ENCODE results near the gene M1AP. TPM values are rescaled to one million over a fixed set of nuclear protein-coding genes. Genes with fewer than 3 reads are reported as not detected.

The M1AP gene
- total and polyA plus RNA-seq, 7 donors, result 0.16 to 0.60 (median 0.33) TPM; not detected in 3

DNA sequence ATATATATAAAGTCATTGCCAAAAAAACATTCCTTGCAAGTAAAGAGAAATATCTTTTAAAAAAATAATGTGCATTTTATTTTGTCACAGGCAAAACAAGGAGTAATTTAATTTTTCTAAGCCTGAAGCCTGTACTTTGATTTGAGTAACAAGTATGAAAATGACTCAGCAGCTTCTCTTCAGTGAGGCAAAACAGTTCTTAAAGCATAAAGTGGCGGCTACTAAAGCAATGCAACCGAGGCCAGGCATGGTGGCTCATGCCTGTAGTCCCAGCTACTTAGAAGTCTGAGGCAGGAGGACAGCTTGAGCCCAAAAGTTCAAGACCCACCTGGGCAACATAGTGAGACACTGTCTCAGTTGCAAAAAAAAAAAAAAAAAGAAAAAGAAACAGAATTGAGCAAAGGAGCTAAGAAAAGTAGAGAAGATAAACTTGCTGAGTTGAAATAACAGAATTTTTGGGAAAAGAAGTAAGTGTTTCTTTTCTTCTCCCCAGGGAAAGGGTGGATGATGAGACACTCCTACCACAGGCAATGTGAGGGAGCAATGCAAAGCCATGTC is 64.0 kb downstream of the M1AP start:
- H3K4me1 ChIP-seq, result no peaks in the 10 kb centered on the region
- no peak for DNase-seq
- no peaks in the 10 kb centered on the region for H3K9me3 ChIP-seq
- no peak overlapping the region for H3K4me3 ChIP-seq
- intact Hi-C loops (cut with DNase I), result no loop called here
- H3K36me3 ChIP-seq, result no peaks in the 10 kb centered on the region
- H3K27ac ChIP-seq, result peak overlapping the region in 1 of 4 donors; percentile 5
- TF ChIP-seq POLR2A (IDR thresholded peaks at IDR 0.05) (no peak), POLR2AphosphoS5 (IDR thresholded peaks at IDR 0.05) (no peak), CTCF (IDR thresholded peaks at IDR 0.05) (no peak), EP300 (IDR thresholded peaks at IDR 0.05) (no peak)
- WGBS, 2 donors, result 68 to 81% methylated on average over 2 of the region's 2 CpGs
- no peaks in the 10 kb centered on the region for H3K27me3 ChIP-seq

GRCh38 chr2:74583504-74583903 is 64.6 kb downstream of the M1AP start:
- TF ChIP-seq EP300 (IDR thresholded peaks at IDR 0.05) (no peak), CTCF (IDR thresholded peaks at IDR 0.05) (no peak), POLR2AphosphoS5 (IDR thresholded peaks at IDR 0.05) (peak in 1 of 4 donors; percentile 12)
- H3K9me3 ChIP-seq, result no peaks in the 10 kb centered on the region
- no peak for DNase-seq
- intact Hi-C loops (cut with DNase I), result no loop called here
- H3K27ac ChIP-seq, result peak overlapping the region in 3 of 4 donors; percentile 19 to 32 (median 22)
- H3K36me3 ChIP-seq, result no peaks in the 10 kb centered on the region
- no peaks in the 10 kb centered on the region for H3K27me3 ChIP-seq
- no peaks in the 10 kb centered on the region for H3K4me1 ChIP-seq
- H3K4me3 ChIP-seq, result no peak overlapping the region

GRCh38 chr2:74582184-74582583 is 65.9 kb downstream of the M1AP start:
- Histone ChIP-seq H3K27me3 (no peaks in the 10 kb centered on the region), H3K4me1 (no peaks in the 10 kb centered on the region), H3K4me3 (no peak overlapping the region), H3K36me3 (no peaks in the 10 kb centered on the region), H3K9me3 (no peaks in the 10 kb centered on the region), H3K27ac (no peak overlapping the region)
- WGBS, 2 donors, result 75 to 85% methylated on average over 2 of the region's 2 CpGs
- TF ChIP-seq EP300 (IDR thresholded peaks at IDR 0.05) (no peak), POLR2AphosphoS5 (IDR thresholded peaks at IDR 0.05) (no peak), POLR2A (IDR thresholded peaks at IDR 0.05) (no peak), CTCF (IDR thresholded peaks at IDR 0.05) (no peak)
- no peak for DNase-seq
- intact Hi-C loops (cut with DNase I), result no loop called here

- intact Hi-C loops (cut with DNase I), result no loop called here
- Histone ChIP-seq H3K4me1 (no peaks in the 10 kb centered on the region), H3K27ac (no peak overlapping the region), H3K9me3 (no peaks in the 10 kb centered on the region), H3K27me3 (no peaks in the 10 kb centered on the region), H3K4me3 (no peak overlapping the region), H3K36me3 (no peaks in the 10 kb centered on the region)
- 80 to 92% methylated on average over 3 of the region's 3 CpGs for WGBS, 2 donors
- TF ChIP-seq EP300 (IDR thresholded peaks at IDR 0.05) (no peak), CTCF (IDR thresholded peaks at IDR 0.05) (no peak), POLR2A (IDR thresholded peaks at IDR 0.05) (no peak), POLR2AphosphoS5 (IDR thresholded peaks at IDR 0.05) (no peak)
- DNase-seq, result no peak
Measured at GRCh38 chr2:74581463-74581862, 66.7 kb downstream of the M1AP start.

DNA sequence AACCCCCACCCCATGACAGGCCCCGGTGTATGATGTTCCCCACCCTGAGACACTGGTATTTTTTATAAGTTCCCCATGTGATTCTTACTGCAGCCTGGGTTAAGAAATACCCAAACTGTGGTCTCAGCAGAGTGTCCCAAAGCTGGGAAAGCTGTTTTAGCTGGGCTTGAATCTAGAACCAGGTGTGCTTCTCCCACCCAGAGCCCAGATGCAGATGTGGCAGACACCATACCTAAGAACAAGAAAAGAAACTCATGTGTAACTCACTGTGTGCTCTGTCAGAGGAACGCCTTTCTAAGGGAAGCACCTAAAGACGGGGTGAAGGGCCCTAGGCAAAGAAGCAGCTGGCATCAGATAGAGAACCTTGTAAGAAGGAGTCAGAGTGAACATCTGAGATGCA is 69.7 kb downstream of the M1AP start:
- DNase-seq, result no peak
- intact Hi-C loops (cut with DNase I), result no loop called here
- no peaks in the 10 kb centered on the region for H3K9me3 ChIP-seq
- TF ChIP-seq CTCF (IDR thresholded peaks at IDR 0.05) (no peak), EP300 (IDR thresholded peaks at IDR 0.05) (no peak), POLR2AphosphoS5 (IDR thresholded peaks at IDR 0.05) (no peak), POLR2A (IDR thresholded peaks at IDR 0.05) (no peak)
- WGBS, 2 donors, result 80 to 88% methylated on average over 3 of the region's 3 CpGs
- H3K27me3 ChIP-seq, result no peaks in the 10 kb centered on the region
- no peak overlapping the region for H3K4me3 ChIP-seq
- no peaks in the 10 kb centered on the region for H3K36me3 ChIP-seq
- H3K27ac ChIP-seq, result no peak overlapping the region
- no peaks in the 10 kb centered on the region for H3K4me1 ChIP-seq

Data from sigmoid colon (tissue), 7 donors.